HG03135 (cell line): ENCODE results near the gene CHST11.

Source experiments
- ATAC-seq: cut with Tn5 transposase; IDR thresholded peaks from one replicate; pipeline ENCODE4 v1.9.1; 2021; ENCODE audit warnings: mild to moderate bottlenecking, moderate library complexity; ENCODE audit not compliant: unreplicated experiment

CHST11 gene

GRCh38 chr12:104707794-104708558 lies 251.2 kb downstream of the CHST11 start:
- ATAC-seq: no peak

GRCh38 chr12:104708891-104709290 lies 252.1 kb downstream of the CHST11 start:
- no peak for ATAC-seq

GRCh38 chr12:104709692-104710435 lies 253.1 kb downstream of the CHST11 start:
- no peak for ATAC-seq

GRCh38 chr12:104710940-104711689 lies 254.4 kb downstream of the CHST11 start:
- no peak for ATAC-seq

- ATAC-seq: no peak
Observed at GRCh38 chr12:104712477-104712876, 255.7 kb downstream of the CHST11 start.

- no peak for ATAC-seq
Observed at GRCh38 chr12:104712968-104713367, 256.2 kb downstream of the CHST11 start.

GRCh38 chr12:104713444-104713843 lies 256.7 kb downstream of the CHST11 start:
- no peak for ATAC-seq

- ATAC-seq: no peak
Observed at GRCh38 chr12:104714369-104714768, 257.6 kb downstream of the CHST11 start.

GRCh38 chr12:104716172-104716571 lies 259.4 kb downstream of the CHST11 start:
- ATAC-seq: no peak

GRCh38 chr12:104718304-104718929 lies 261.7 kb downstream of the CHST11 start:
- ATAC-seq: no peak

GRCh38 chr12:104719700-104720338 lies 263.1 kb downstream of the CHST11 start:
- ATAC-seq: no peak

GRCh38 chr12:104720339-104721038 lies 263.7 kb downstream of the CHST11 start:
- no peak for ATAC-seq

GRCh38 chr12:104721039-104721405 lies 264.3 kb downstream of the CHST11 start:
- ATAC-seq: no peak

- no peak for ATAC-seq
Observed at GRCh38 chr12:104721936-104722335, 265.2 kb downstream of the CHST11 start.

GRCh38 chr12:104722601-104723534 lies 266.1 kb downstream of the CHST11 start:
- no peak for ATAC-seq

GRCh38 chr12:104723895-104724294 lies 267.1 kb downstream of the CHST11 start:
- ATAC-seq: no peak

- no peak for ATAC-seq
Observed at GRCh38 chr12:104724992-104725585, 268.3 kb downstream of the CHST11 start.

- no peak for ATAC-seq
Observed at GRCh38 chr12:104725610-104726009, 268.9 kb downstream of the CHST11 start.
